Mesendoderm (in vitro differentiated cells): Measurements from ENCODE around the gene NT5C1A.

Source experiments
- DNase-seq: peaks from one replicate; pipeline ENCODE4 v3.0.0; 2013
- H2AK5ac ChIP-seq: 2 replicates; pipeline ENCODE4 v1.6.1; 2013; ENCODE audit warnings: low read length, inconsistent platforms
- H2BK120ac ChIP-seq: 2 replicates; pipeline ENCODE4 v1.6.1; 2013; ENCODE audit warnings: low read depth, mild to moderate bottlenecking, low read length, moderate library complexity, mixed read lengths
- H2BK15ac ChIP-seq: replicated peaks from 2 replicates; pipeline ENCODE4 v1.6.1; 2013; ENCODE audit warnings: low read depth, mild to moderate bottlenecking, moderate library complexity
- H2BK5ac ChIP-seq: 2 replicates; pipeline ENCODE4 v1.6.1; 2013; ENCODE audit warnings: low read length, inconsistent platforms
- H3K18ac ChIP-seq: 2 replicates; pipeline ENCODE4 v1.6.1; 2013; ENCODE audit warnings: mild to moderate bottlenecking, low read length, mixed read lengths
- H3K23ac ChIP-seq: one replicate; pipeline ENCODE4 v1.6.1; 2013; ENCODE audit warnings: low read length
- H3K27ac ChIP-seq: 2 replicates; pipeline ENCODE4 v1.5.1; 2013; ENCODE audit warnings: low read depth, mild to moderate bottlenecking, inconsistent platforms, low read length, moderate library complexity
- H3K27me3 ChIP-seq: 2 replicates; pipeline ENCODE4 v1.6.1; 2013; ENCODE audit warnings: low read length, control low read depth, mild to moderate bottlenecking, inconsistent platforms; ENCODE audit not compliant: insufficient read depth, poor library complexity
- H3K36me3 ChIP-seq: 2 replicates; pipeline ENCODE4 v1.6.1; 2013; ENCODE audit warnings: low read length, inconsistent platforms; ENCODE audit not compliant: control insufficient read depth, insufficient read depth
- H3K4ac ChIP-seq: one replicate; pipeline ENCODE4 v1.6.1; 2013; ENCODE audit warnings: low read depth, mild to moderate bottlenecking, low read length, moderate library complexity
- H3K4me1 ChIP-seq: 2 replicates; pipeline ENCODE4 v1.6.1; 2013; ENCODE audit warnings: low read depth, low read length, inconsistent platforms; ENCODE audit not compliant: control insufficient read depth
- H3K4me2 ChIP-seq: 2 replicates; pipeline ENCODE4 v1.6.1; 2013; ENCODE audit warnings: low read length
- H3K4me3 ChIP-seq: 2 replicates; pipeline ENCODE4 v1.5.1; 2013; ENCODE audit warnings: mild to moderate bottlenecking, low read length
- H3K56ac ChIP-seq: one replicate; pipeline ENCODE4 v1.6.1; 2013; ENCODE audit warnings: low read length
- H3K79me1 ChIP-seq: 2 replicates; pipeline ENCODE4 v1.6.1; 2013; ENCODE audit warnings: low read length, inconsistent platforms
- H3K79me2 ChIP-seq: 2 replicates; pipeline ENCODE4 v1.6.1; 2013; ENCODE audit warnings: mild to moderate bottlenecking, low read length; ENCODE audit not compliant: control insufficient read depth, insufficient read depth
- H3K9ac ChIP-seq: 2 replicates; pipeline ENCODE4 v1.6.1; 2013; ENCODE audit warnings: low read length, inconsistent platforms
- H4K5ac ChIP-seq: one replicate; pipeline ENCODE4 v1.6.1; 2013; ENCODE audit warnings: low read length
- H4K8ac ChIP-seq: one replicate; pipeline ENCODE4 v1.6.1; 2013; ENCODE audit warnings: low read depth, mild to moderate bottlenecking, control low read depth, low read length, moderate library complexity
- WGBS: extraction: QIAGEN DNeasy Blood & Tissue Kit; methylation state at CpG from one replicate; pipeline ENCODE4 v1.1.7; 2013; ENCODE audit warnings: low lambda C conversion rate, missing lambda C conversion rate; ENCODE audit not compliant: insufficient coverage; ENCODE audit errors: extremely low coverage; 5-methylcytosine and 5-hydroxymethylcytosine counted together

The NT5C1A gene

GRCh38 chr1:39681999-39682398 lies 10.1 kb upstream of the NT5C1A start:
- H2BK5ac ChIP-seq = no peak overlapping the region
- no peak overlapping the region for H3K4me3 ChIP-seq
- H3K23ac ChIP-seq = no peak overlapping the region
- H3K4me1 ChIP-seq = no peaks in the 10 kb centered on the region
- no peak overlapping the region for H4K8ac ChIP-seq
- H2BK15ac ChIP-seq = no peak overlapping the region
- no peaks in the 10 kb centered on the region for H3K36me3 ChIP-seq
- H2AK5ac ChIP-seq = no peak overlapping the region
- DNase-seq = no peak
- peaks cover 54% of the 10 kb centered on the region for H3K27me3 ChIP-seq
- no peak overlapping the region for H3K4me2 ChIP-seq
- H3K4ac ChIP-seq = no peak overlapping the region
- H3K18ac ChIP-seq = no peak overlapping the region
- H3K56ac ChIP-seq = no peak overlapping the region
- H3K79me2 ChIP-seq = no peaks in the 10 kb centered on the region
- H3K27ac ChIP-seq = no peak overlapping the region
- no peak overlapping the region for H4K5ac ChIP-seq
- WGBS = no CpG with 5 or more reads among the region's 1 CpG
- no peaks in the 10 kb centered on the region for H3K79me1 ChIP-seq
- H2BK120ac ChIP-seq = no peak overlapping the region
- H3K9ac ChIP-seq = no peak overlapping the region

- no peak overlapping the region for H3K27ac ChIP-seq
- no peak overlapping the region for H4K5ac ChIP-seq
- no peaks in the 10 kb centered on the region for H3K79me1 ChIP-seq
- H3K56ac ChIP-seq = no peak overlapping the region
- no peak for DNase-seq
- no peaks in the 10 kb centered on the region for H3K79me2 ChIP-seq
- H2BK120ac ChIP-seq = no peak overlapping the region
- no peak overlapping the region for H2BK15ac ChIP-seq
- no CpG with 5 or more reads among the region's 3 CpGs for WGBS
- no peaks in the 10 kb centered on the region for H3K4me1 ChIP-seq
- no peak overlapping the region for H3K9ac ChIP-seq
- no peak overlapping the region for H3K4ac ChIP-seq
- H3K36me3 ChIP-seq = no peaks in the 10 kb centered on the region
- H2AK5ac ChIP-seq = no peak overlapping the region
- H4K8ac ChIP-seq = no peak overlapping the region
- no peak overlapping the region for H3K18ac ChIP-seq
- H3K4me2 ChIP-seq = no peak overlapping the region
- H2BK5ac ChIP-seq = no peak overlapping the region
- H3K27me3 ChIP-seq = peaks cover 50% of the 10 kb centered on the region
- no peak overlapping the region for H3K4me3 ChIP-seq
- H3K23ac ChIP-seq = no peak overlapping the region
These were observed 9.4 kb upstream of the NT5C1A start for GRCh38 chr1:39681294-39681693.

- no peak overlapping the region for H2BK15ac ChIP-seq
- no CpG with 5 or more reads among the region's 4 CpGs for WGBS
These were observed 8.8 kb upstream of the NT5C1A start for GRCh38 chr1:39680751-39681150.

GRCh38 chr1:39679821-39680220 lies 7.9 kb upstream of the NT5C1A start:
- no peak for DNase-seq
- H3K56ac ChIP-seq = no peak overlapping the region

More at GRCh38 chr1:39680751-39681150, 8.8 kb upstream of the NT5C1A start:
- Histone ChIP-seq H3K56ac (no peak overlapping the region), H3K79me2 (no peaks in the 10 kb centered on the region), H2BK5ac (no peak overlapping the region), H3K4ac (no peak overlapping the region), H2BK120ac (no peak overlapping the region), H4K8ac (no peak overlapping the region), H3K23ac (no peak overlapping the region), H3K36me3 (no peaks in the 10 kb centered on the region), H4K5ac (no peak overlapping the region), H3K4me1 (no peaks in the 10 kb centered on the region), H3K9ac (no peak overlapping the region), H3K4me3 (no peak overlapping the region), H3K79me1 (no peaks in the 10 kb centered on the region), H3K27me3 (peaks cover 49% of the 10 kb centered on the region), H3K18ac (no peak overlapping the region), H3K27ac (no peak overlapping the region), H3K4me2 (no peak overlapping the region), H2AK5ac (no peak overlapping the region)
- DNase-seq = no peak

GRCh38 chr1:39678889-39679288 lies 7.0 kb upstream of the NT5C1A start:
- WGBS = no CpG with 5 or more reads among the region's 2 CpGs
- peaks cover 42% of the 10 kb centered on the region for H3K27me3 ChIP-seq

More at GRCh38 chr1:39679821-39680220, 7.9 kb upstream of the NT5C1A start:
- Histone ChIP-seq H3K4me3 (no peak overlapping the region), H3K79me2 (no peaks in the 10 kb centered on the region), H3K79me1 (no peaks in the 10 kb centered on the region), H2AK5ac (no peak overlapping the region), H2BK5ac (no peak overlapping the region), H3K18ac (no peak overlapping the region), H3K4ac (no peak overlapping the region), H3K23ac (no peak overlapping the region), H4K5ac (no peak overlapping the region), H2BK15ac (no peak overlapping the region), H3K27ac (no peak overlapping the region), H3K4me1 (no peaks in the 10 kb centered on the region), H3K4me2 (no peak overlapping the region), H3K36me3 (no peaks in the 10 kb centered on the region), H3K27me3 (peaks cover 46% of the 10 kb centered on the region), H3K9ac (no peak overlapping the region), H2BK120ac (no peak overlapping the region), H4K8ac (no peak overlapping the region)
- WGBS = no CpG with 5 or more reads among the region's 2 CpGs

GRCh38 chr1:39677645-39678044 lies 5.7 kb upstream of the NT5C1A start:
- H3K9ac ChIP-seq = no peak overlapping the region
- H3K27me3 ChIP-seq = peaks cover 35% of the 10 kb centered on the region
- H3K4me3 ChIP-seq = no peak overlapping the region
- H4K5ac ChIP-seq = no peak overlapping the region
- no peak overlapping the region for H2BK5ac ChIP-seq
- DNase-seq = no peak
- no peak overlapping the region for H3K4ac ChIP-seq
- H2BK120ac ChIP-seq = no peak overlapping the region
- no peaks in the 10 kb centered on the region for H3K79me2 ChIP-seq
- H3K18ac ChIP-seq = no peak overlapping the region
- WGBS = no CpG with 5 or more reads among the region's 4 CpGs
- H3K4me1 ChIP-seq = no peaks in the 10 kb centered on the region
- no peak overlapping the region for H3K56ac ChIP-seq
- H2BK15ac ChIP-seq = no peak overlapping the region
- H3K23ac ChIP-seq = no peak overlapping the region
- no peaks in the 10 kb centered on the region for H3K79me1 ChIP-seq
- no peak overlapping the region for H2AK5ac ChIP-seq
- no peak overlapping the region for H4K8ac ChIP-seq
- H3K27ac ChIP-seq = no peak overlapping the region
- H3K36me3 ChIP-seq = no peaks in the 10 kb centered on the region
- no peak overlapping the region for H3K4me2 ChIP-seq

More at GRCh38 chr1:39678889-39679288, 7.0 kb upstream of the NT5C1A start:
- no peak for DNase-seq
- H3K18ac ChIP-seq = no peak overlapping the region
- no peak overlapping the region for H3K56ac ChIP-seq
- no peak overlapping the region for H2AK5ac ChIP-seq
- no peak overlapping the region for H2BK120ac ChIP-seq
- H3K4me3 ChIP-seq = no peak overlapping the region
- H3K79me2 ChIP-seq = no peaks in the 10 kb centered on the region
- H3K4me2 ChIP-seq = no peak overlapping the region
- H3K4ac ChIP-seq = no peak overlapping the region
- no peak overlapping the region for H3K9ac ChIP-seq
- no peak overlapping the region for H2BK5ac ChIP-seq
- no peaks in the 10 kb centered on the region for H3K4me1 ChIP-seq
- no peaks in the 10 kb centered on the region for H3K36me3 ChIP-seq
- H3K23ac ChIP-seq = no peak overlapping the region
- no peak overlapping the region for H3K27ac ChIP-seq
- H3K79me1 ChIP-seq = no peaks in the 10 kb centered on the region
- H4K8ac ChIP-seq = no peak overlapping the region
- no peak overlapping the region for H2BK15ac ChIP-seq
- no peak overlapping the region for H4K5ac ChIP-seq
